HG02588 (cell line): Measurements from ENCODE around the gene KCMF1.

Source experiments
- ATAC-seq: cut with Tn5 transposase; IDR thresholded peaks from one replicate; pipeline ENCODE4 v1.9.1; 2021; ENCODE audit warnings: mild to moderate bottlenecking, moderate library complexity; ENCODE audit not compliant: unreplicated experiment

KCMF1 gene

GRCh38 chr2:84954329-84954728 is 16.6 kb upstream of the KCMF1 start:
- ATAC-seq = no peak

- no peak for ATAC-seq
Observed at GRCh38 chr2:84956334-84957297, 14.3 kb upstream of the KCMF1 start.

- no peak for ATAC-seq
Observed at GRCh38 chr2:84957771-84958134, 13.2 kb upstream of the KCMF1 start.

GRCh38 chr2:84958135-84959059 is 12.6 kb upstream of the KCMF1 start:
- ATAC-seq = no peak

GRCh38 chr2:84959095-84959565 is 11.8 kb upstream of the KCMF1 start:
- ATAC-seq = no peak

GRCh38 chr2:84959566-84960506 is 11.1 kb upstream of the KCMF1 start:
- no peak for ATAC-seq

- no peak for ATAC-seq
Observed at GRCh38 chr2:84962917-84963316, 8.0 kb upstream of the KCMF1 start.

GRCh38 chr2:84963323-84963691 is 7.7 kb upstream of the KCMF1 start:
- no peak for ATAC-seq

- no peak for ATAC-seq
Observed at GRCh38 chr2:84963692-84964405, 7.1 kb upstream of the KCMF1 start.

GRCh38 chr2:84964406-84965191 is 6.4 kb upstream of the KCMF1 start:
- ATAC-seq = no peak

GRCh38 chr2:84965192-84965516 is 5.8 kb upstream of the KCMF1 start:
- ATAC-seq = no peak

GRCh38 chr2:84965827-84966226 is 5.1 kb upstream of the KCMF1 start:
- ATAC-seq = no peak

GRCh38 chr2:84966731-84967130 is 4.2 kb upstream of the KCMF1 start:
- ATAC-seq = no peak

- no peak for ATAC-seq
Observed at GRCh38 chr2:84969511-84970209, 1.3 kb upstream of the KCMF1 start.

- peak; percentile 44 for ATAC-seq
Observed at GRCh38 chr2:84970210-84970867, 622 bp upstream of the KCMF1 start.

GRCh38 chr2:84971510-84972206 is 697 bp downstream of the KCMF1 start:
- peak; percentile 40 for ATAC-seq

GRCh38 chr2:84972207-84972783 is 1.3 kb downstream of the KCMF1 start:
- ATAC-seq = no peak
